K562 (cell line): Measurements from ENCODE around the gene DCAF11. TPM values are rescaled to one million over a fixed set of nuclear protein-coding genes. Genes with fewer than 3 reads are reported as not detected.

ENCODE experiments used
- CHD1 ChIP-seq: fragments of 200-600 bp; sonication (generic); IDR thresholded peaks from one replicate; pipeline ENCODE4 v1.6.1; 2012; ENCODE audit warnings: mild to moderate bottlenecking, moderate library complexity, low read length, inconsistent platforms
- FOSL1 ChIP-seq: fragments of 200-800 bp; sonication (Bioruptor generic); conservative IDR thresholded peaks from 2 replicates; pipeline ENCODE4 v1.6.1; 2016; ENCODE audit warnings: missing genetic modification characterization, missing compliant biosample characterization
- KDM4B ChIP-seq, 2 experiments: fragments of 450-650 bp in 1 of 2; sonication (generic) in 1 of 2; IDR thresholded peaks; 2 replicates each; pipeline ENCODE4 v1.6.1; 2016 to 2017; ENCODE audit warnings: borderline replicate concordance in 2 of 2, antibody characterized with exemption in 1 of 2, low read depth in 1 of 2, mild to moderate bottlenecking in 1 of 2
- RAD21 ChIP-seq, 2 experiments: fragments of 250-450 bp in 1 of 2; fragments of 450-650 bp in 1 of 2; sonication (Bioruptor Pico) in 1 of 2; formaldehyde crosslinking in 1 of 2; IDR thresholded peaks in 1 of 2; conservative IDR thresholded peaks in 1 of 2; 2 replicates each; pipeline versions ENCODE4 v1.4.0 to v1.8.0; 2020 to 2022; ENCODE audit warnings: mild to moderate bottlenecking in 2 of 2, moderate library complexity in 1 of 2
- RBM14 ChIP-seq: fragments of 200-400 bp; formaldehyde crosslinking; IDR thresholded peaks from 2 replicates; pipeline ENCODE4 v1.6.1; 2018; ENCODE audit warnings: low read depth, mild to moderate bottlenecking, low read length, moderate library complexity, borderline replicate concordance; ENCODE audit not compliant: insufficient read depth
- SIN3B ChIP-seq: fragments of 450-650 bp; IDR thresholded peaks from 2 replicates; pipeline ENCODE4 v1.6.1; 2017; ENCODE audit warnings: low read depth, mild to moderate bottlenecking, moderate library complexity
- TARDBP ChIP-seq: fragments of 450-650 bp; IDR thresholded peaks from 2 replicates; pipeline ENCODE4 v1.6.1; 2016
- THRA ChIP-seq: fragments of 450-650 bp; IDR thresholded peaks from 2 replicates; pipeline ENCODE4 v1.6.1; 2017; ENCODE audit warnings: mild to moderate bottlenecking, moderate library complexity
- ZFP30 ChIP-seq: fragments of 250-450 bp; sonication (Bioruptor Pico); IDR thresholded peaks from 2 replicates; pipeline ENCODE4 v1.8.0; 2022; ENCODE audit warnings: moderate library complexity, mild to moderate bottlenecking, inconsistent platforms, borderline replicate concordance
- polyA plus RNA-seq, 8 experiments: library from polyadenylated mRNA; depleted of rRNA in 4 of 8; stranded (reverse) in 5 of 8; unstranded in 3 of 8; fragments of >200 nt; fragmentation: Nextera tagmentation in 2 of 8; fragmentation: Illumina TruSeq in 1 of 8; extraction: Ambion mirVana in 2 of 8; extraction: Trizol in 1 of 8; gene quantifications; 2 replicates each; pipeline versions ENCODE4 v1.2.1 to v1.2.3, GENCODE V29; 2011 to 2014; ENCODE audit warnings: inconsistent platforms in 1 of 8, missing spikeins in 1 of 8
- total RNA-seq, 7 experiments: library from RNA; depleted of rRNA in 6 of 7; stranded (reverse); fragments of >200 nt in 6 of 7; fragmentation: Illumina TruSeq in 2 of 7; extraction: Trizol in 2 of 7; gene quantifications; 2 replicates each; pipeline versions ENCODE4 v1.2.1 to v1.2.3, GENCODE V29; 2011 to 2021; ENCODE audit warnings: low replicate concordance in 1 of 7
- TF ChIP-seq, protein P1 (sequence below), 2 experiments: fragments of 450-650 bp in 1 of 2; sonication (generic) in 1 of 2; formaldehyde crosslinking in 1 of 2; IDR thresholded peaks; 2 replicates each; pipeline versions ENCODE4 v1.7.1 to v1.9.0; 2016 to 2022; ENCODE audit warnings: inconsistent platforms in 1 of 2, mild to moderate bottlenecking in 1 of 2, missing genetic modification reagents in 1 of 2
- TF ChIP-seq, protein P2 (sequence below): sonication (generic); formaldehyde crosslinking; IDR thresholded peaks from 2 replicates; pipeline ENCODE4 v1.8.1; 2023; ENCODE audit warnings: mild to moderate bottlenecking, missing genetic modification reagents
- TF ChIP-seq, protein P3 (sequence below): fragments of 450-650 bp; formaldehyde crosslinking; IDR thresholded peaks from 2 replicates; pipeline ENCODE4 v1.4.0; 2020; ENCODE audit warnings: mild to moderate bottlenecking, moderate library complexity

DCAF11 gene
- total and polyA plus RNA-seq, 9 of the 15 experiments (the other 6 are each of a cell fraction or from before 2014, with no cell fraction given) = 8.5 to 46.2 (median 36.4) TPM

- TF ChIP-seq FOSL1 (tag) (no peak), TARDBP (peak; percentile 70; the same call in 1 of the 2 replicates), CHD1 (no peak), ZFP30 (CRISPR knock-in tag) (no peak), KDM4B (IDR thresholded peaks at IDR 0.05; ENCODE audit: borderline replicate concordance in 2 of 2, low read depth in 1 of 2) (0 out of 4 replicates have a peak, but pooled peaks of 1 of the 2 experiments have one; percentile 68), RAD21 (CRISPR knock-in tag; conservative IDR thresholded peaks at IDR 0.05 in 1 of 2, IDR thresholded peaks at IDR 0.05 in 1 of 2) (no peak), SIN3B (0 out of 2 replicates have a peak, but pooled peaks have one; percentile 18), THRA (no peak), RBM14 (no peak)
- TF ChIP-seq, protein P1, sequence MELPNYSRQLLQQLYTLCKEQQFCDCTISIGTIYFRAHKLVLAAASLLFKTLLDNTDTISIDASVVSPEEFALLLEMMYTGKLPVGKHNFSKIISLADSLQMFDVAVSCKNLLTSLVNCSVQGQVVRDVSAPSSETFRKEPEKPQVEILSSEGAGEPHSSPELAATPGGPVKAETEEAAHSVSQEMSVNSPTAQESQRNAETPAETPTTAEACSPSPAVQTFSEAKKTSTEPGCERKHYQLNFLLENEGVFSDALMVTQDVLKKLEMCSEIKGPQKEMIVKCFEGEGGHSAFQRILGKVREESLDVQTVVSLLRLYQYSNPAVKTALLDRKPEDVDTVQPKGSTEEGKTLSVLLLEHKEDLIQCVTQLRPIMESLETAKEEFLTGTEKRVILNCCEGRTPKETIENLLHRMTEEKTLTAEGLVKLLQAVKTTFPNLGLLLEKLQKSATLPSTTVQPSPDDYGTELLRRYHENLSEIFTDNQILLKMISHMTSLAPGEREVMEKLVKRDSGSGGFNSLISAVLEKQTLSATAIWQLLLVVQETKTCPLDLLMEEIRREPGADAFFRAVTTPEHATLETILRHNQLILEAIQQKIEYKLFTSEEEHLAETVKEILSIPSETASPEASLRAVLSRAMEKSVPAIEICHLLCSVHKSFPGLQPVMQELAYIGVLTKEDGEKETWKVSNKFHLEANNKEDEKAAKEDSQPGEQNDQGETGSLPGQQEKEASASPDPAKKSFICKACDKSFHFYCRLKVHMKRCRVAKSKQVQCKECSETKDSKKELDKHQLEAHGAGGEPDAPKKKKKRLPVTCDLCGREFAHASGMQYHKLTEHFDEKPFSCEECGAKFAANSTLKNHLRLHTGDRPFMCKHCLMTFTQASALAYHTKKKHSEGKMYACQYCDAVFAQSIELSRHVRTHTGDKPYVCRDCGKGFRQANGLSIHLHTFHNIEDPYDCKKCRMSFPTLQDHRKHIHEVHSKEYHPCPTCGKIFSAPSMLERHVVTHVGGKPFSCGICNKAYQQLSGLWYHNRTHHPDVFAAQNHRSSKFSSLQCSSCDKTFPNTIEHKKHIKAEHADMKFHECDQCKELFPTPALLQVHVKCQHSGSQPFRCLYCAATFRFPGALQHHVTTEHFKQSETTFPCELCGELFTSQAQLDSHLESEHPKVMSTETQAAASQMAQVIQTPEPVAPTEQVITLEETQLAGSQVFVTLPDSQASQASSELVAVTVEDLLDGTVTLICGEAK (IDR thresholded peaks at IDR 0.05) = no peak
- TF ChIP-seq, protein P1 (CRISPR knock-in tag; IDR thresholded peaks at IDR 0.05) = no peak
- TF ChIP-seq, protein P2, sequence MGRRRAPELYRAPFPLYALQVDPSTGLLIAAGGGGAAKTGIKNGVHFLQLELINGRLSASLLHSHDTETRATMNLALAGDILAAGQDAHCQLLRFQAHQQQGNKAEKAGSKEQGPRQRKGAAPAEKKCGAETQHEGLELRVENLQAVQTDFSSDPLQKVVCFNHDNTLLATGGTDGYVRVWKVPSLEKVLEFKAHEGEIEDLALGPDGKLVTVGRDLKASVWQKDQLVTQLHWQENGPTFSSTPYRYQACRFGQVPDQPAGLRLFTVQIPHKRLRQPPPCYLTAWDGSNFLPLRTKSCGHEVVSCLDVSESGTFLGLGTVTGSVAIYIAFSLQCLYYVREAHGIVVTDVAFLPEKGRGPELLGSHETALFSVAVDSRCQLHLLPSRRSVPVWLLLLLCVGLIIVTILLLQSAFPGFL (CRISPR knock-in tag) = no peak
- TF ChIP-seq, protein P3, sequence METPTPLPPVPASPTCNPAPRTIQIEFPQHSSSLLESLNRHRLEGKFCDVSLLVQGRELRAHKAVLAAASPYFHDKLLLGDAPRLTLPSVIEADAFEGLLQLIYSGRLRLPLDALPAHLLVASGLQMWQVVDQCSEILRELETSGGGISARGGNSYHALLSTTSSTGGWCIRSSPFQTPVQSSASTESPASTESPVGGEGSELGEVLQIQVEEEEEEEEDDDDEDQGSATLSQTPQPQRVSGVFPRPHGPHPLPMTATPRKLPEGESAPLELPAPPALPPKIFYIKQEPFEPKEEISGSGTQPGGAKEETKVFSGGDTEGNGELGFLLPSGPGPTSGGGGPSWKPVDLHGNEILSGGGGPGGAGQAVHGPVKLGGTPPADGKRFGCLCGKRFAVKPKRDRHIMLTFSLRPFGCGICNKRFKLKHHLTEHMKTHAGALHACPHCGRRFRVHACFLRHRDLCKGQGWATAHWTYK (CRISPR knock-in tag) = no peak
These were observed at the start of gene DCAF11, which contains the start of gene NRL (continued) for GRCh38 chr14:24114532-24115421.
